GM19438 (cell line): ENCODE results near the gene KRT17.
"Not testable (repeated sequence)": the region's sequence is repeated elsewhere in the genome, so short reads cannot be mapped to it uniquely, and the experiment has no call there.

Experiments
- ATAC-seq: cut with Tn5 transposase; IDR thresholded peaks from one replicate; pipeline ENCODE4 v1.9.1; 2021; ENCODE audit warnings: low read depth; ENCODE audit not compliant: unreplicated experiment

KRT17 gene

DNA sequence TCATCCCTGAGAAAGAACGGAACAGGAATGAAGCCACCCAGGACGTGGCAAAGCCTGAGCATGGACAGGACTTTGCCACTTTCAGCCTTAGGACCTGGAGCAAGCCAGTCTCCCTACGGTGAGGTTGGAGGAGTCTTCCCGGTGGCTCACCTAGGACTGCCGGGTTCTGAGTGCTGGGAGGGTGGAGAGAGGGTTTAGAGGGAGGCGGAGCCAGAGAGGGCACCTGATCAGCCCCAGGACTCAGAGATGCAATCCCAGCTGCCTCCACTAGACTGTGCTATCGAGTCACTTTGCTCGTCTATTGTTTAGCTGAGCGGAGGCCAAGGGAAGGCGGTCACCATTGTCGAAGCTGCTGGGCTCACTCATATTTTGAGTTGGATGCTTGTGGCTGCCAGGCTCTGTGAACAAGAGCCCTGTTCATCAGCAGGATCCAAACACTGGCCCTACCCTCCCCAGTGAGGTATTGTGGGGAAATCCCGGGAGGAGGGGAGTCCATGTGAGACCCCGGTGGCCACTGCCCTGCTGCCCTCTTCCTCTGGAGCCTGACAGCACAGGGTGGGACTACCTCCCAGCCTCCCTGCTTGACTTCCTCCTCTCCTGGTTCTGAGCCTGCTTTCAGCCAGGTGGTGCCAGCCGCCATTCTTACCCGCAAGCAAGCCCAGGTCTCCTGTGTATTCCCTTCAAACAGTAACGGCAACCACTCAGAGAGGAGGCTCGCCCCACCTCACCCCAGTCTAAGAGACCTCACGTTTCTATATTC lies 44.7 kb downstream of the KRT17 start:
- ATAC-seq = no peak

GRCh38 chr17:41578971-41579370 lies 45.4 kb downstream of the KRT17 start:
- no peak for ATAC-seq

DNA sequence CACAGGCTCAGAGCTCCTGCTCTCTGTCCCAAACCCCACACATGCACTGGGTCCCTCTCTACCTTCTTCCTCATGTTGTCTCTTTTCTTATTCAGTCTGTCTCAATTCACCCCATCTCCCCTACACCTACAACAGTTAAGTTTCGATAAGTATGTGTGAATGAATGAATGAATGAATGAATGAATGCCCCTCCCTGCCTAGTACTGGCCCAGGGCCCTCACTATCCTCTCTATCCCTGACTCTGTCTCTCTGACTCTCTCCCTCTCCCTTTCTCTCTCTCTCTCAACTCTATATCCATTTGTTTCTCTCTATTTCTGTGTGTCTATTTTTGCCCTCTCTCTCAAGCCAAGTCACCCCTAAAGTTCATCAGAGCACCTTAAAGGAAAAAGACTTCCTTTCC lies 45.8 kb downstream of the KRT17 start:
- ATAC-seq = no peak

DNA sequence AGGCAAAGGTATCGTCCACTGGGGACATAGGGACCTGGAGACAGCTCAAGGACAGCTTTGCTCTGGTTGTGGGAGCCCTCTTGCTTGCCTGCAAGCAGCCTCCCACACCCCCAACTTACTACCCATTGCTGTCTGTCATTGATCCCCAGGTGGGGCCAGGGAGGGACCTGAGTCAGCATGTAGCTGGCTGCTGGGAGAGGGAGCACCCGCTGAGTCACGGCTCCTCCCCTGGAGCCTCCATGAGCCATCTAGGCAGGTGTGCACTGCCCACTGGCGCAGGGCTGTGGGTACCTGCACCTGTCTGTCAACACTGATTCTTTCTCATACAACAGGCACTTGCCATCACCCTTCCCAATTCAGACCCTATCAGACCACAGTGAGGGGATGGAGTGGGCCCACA lies 47.6 kb downstream of the KRT17 start:
- not testable (repeated sequence) for ATAC-seq

GRCh38 chr17:41575336-41575735 lies 49.0 kb downstream of the KRT17 start:
- no peak for ATAC-seq

GRCh38 chr17:41571561-41572434 lies 52.6 kb downstream of the KRT17 start, which contains the start of gene KRT9:
Gene KRT9 (minus strand): TSS chr17:41572059. CDS start chr17:41571992, 67 bp downstream.
- no peak for ATAC-seq
